ENCODE data around the gene NOS2. TPM values are rescaled to one million over a fixed set of nuclear protein-coding genes. Genes with fewer than 3 reads are reported as not detected.

NOS2 gene
- total RNA-seq, 1 donor from 2014 or later: 0.09 TPM

DNA sequence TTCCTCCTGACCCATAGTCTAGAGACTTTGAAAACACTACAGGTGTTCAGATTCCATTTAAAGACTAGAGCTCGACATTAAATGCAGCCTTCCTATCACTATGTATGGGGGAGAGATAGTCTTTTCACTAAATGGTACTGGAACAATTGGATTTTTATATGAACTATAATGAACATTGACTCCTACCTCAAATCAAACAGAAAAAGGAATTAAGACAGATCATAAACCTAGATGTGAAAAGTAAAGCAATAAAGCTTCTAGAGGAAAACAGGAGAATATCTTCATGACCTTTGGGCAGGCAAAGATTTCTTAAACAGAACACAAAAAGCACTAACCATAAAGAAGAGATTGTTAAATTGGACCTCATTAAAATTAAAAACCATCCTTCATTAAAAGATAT lies 18.8 kb upstream of the NOS2 start:
- Mint-ChIP-seq H3K4me1 (ENCODE audit: low read depth, unreplicated experiment) (peaks cover 10% of the 10 kb centered on the region), H3K36me3 (ENCODE audit: low read depth, unreplicated experiment) (peaks cover 5% of the 10 kb centered on the region), H3K4me3 (ENCODE audit: unreplicated experiment) (no peak overlapping the region), H3K27ac (ENCODE audit: unreplicated experiment) (no peak overlapping the region), H3K9me3 (ENCODE audit: unreplicated experiment) (peaks cover 16% of the 10 kb centered on the region), H3K27me3 (ENCODE audit: low read depth, unreplicated experiment) (peaks cover 5% of the 10 kb centered on the region)
- no peak for FAIRE-seq
- Histone ChIP-seq H3K79me2 (ENCODE audit: insufficient read depth, low read length) (no peaks in the 10 kb centered on the region), H3K27ac (ENCODE audit: low read depth, low read length) (no peak overlapping the region), H3K4me3 (ENCODE audit: insufficient read depth, low read depth, low read length) (no peak overlapping the region), H2AFZ (ENCODE audit: low read depth, low read length) (no peak overlapping the region), H3K4me2 (ENCODE audit: low read length) (no peak overlapping the region), H3K9ac (ENCODE audit: low read length) (no peak overlapping the region), H4K20me1 (ENCODE audit: insufficient read depth, low read length) (no peaks in the 10 kb centered on the region), H3K36me3 (ENCODE audit: insufficient read depth, low read length) (no peaks in the 10 kb centered on the region), H3K4me1 (ENCODE audit: insufficient read depth, low read length) (no peaks in the 10 kb centered on the region), H3K27me3 (ENCODE audit: insufficient read depth, low read length) (no peaks in the 10 kb centered on the region), H3K9me3 (ENCODE audit: insufficient read depth, low read depth, low read length) (no peaks in the 10 kb centered on the region)
- TF ChIP-seq, protein P1, sequence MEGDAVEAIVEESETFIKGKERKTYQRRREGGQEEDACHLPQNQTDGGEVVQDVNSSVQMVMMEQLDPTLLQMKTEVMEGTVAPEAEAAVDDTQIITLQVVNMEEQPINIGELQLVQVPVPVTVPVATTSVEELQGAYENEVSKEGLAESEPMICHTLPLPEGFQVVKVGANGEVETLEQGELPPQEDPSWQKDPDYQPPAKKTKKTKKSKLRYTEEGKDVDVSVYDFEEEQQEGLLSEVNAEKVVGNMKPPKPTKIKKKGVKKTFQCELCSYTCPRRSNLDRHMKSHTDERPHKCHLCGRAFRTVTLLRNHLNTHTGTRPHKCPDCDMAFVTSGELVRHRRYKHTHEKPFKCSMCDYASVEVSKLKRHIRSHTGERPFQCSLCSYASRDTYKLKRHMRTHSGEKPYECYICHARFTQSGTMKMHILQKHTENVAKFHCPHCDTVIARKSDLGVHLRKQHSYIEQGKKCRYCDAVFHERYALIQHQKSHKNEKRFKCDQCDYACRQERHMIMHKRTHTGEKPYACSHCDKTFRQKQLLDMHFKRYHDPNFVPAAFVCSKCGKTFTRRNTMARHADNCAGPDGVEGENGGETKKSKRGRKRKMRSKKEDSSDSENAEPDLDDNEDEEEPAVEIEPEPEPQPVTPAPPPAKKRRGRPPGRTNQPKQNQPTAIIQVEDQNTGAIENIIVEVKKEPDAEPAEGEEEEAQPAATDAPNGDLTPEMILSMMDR (IDR thresholded peaks at IDR 0.05; ENCODE audit: insufficient read depth, low read depth, low read length): no peak
- TF ChIP-seq EZH2 (IDR thresholded peaks at IDR 0.05; ENCODE audit: insufficient read depth, low read length): no peak
- no peak for DNase-seq (ENCODE audit: low read depth)

DNA sequence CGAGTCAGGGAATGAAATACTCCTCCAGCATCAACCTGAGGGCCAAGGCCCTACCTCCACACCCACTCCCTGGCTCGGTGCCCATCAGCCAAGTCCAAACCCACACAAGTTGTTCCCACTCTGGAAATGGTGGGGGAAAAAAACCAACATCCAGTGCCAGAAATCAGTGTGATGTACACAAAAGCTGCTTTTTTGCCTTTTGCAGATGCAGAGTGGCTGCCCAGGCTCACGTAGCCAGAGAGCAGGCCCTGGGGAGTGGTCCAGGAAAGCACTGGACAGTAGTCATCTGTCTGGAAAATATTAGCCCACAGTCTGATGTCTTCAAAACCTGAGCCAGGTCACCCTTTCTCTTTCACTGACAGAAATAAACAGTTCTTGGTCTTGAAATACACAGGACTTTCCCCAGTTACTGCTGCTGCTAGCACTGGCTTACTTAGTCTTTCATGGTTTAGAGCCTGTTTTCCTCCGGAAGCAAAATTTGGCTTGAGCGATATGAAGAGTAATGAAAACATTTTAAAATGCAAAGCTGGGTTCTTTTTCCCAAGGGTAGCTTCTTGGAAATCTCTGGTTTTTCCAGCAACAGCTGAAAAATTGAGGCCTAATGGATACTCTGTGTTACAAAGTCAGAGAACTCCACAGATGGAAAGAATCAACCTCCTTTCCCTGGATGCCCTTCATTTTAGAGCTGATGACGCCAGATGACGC lies 18.2 kb upstream of the NOS2 start:
- Histone ChIP-seq H3K4me2 (ENCODE audit: low read length) (no peak overlapping the region), H3K4me1 (ENCODE audit: insufficient read depth, low read length) (no peaks in the 10 kb centered on the region), H3K27ac (ENCODE audit: low read depth, low read length) (no peak overlapping the region), H2AFZ (ENCODE audit: low read depth, low read length) (no peak overlapping the region), H3K27me3 (ENCODE audit: insufficient read depth, low read length) (no peaks in the 10 kb centered on the region), H3K79me2 (ENCODE audit: insufficient read depth, low read length) (no peaks in the 10 kb centered on the region), H3K9me3 (ENCODE audit: insufficient read depth, low read depth, low read length) (no peaks in the 10 kb centered on the region), H3K4me3 (ENCODE audit: insufficient read depth, low read depth, low read length) (no peak overlapping the region), H4K20me1 (ENCODE audit: insufficient read depth, low read length) (no peaks in the 10 kb centered on the region), H3K36me3 (ENCODE audit: insufficient read depth, low read length) (no peaks in the 10 kb centered on the region), H3K9ac (ENCODE audit: low read length) (no peak overlapping the region)
- Mint-ChIP-seq H3K4me3 (ENCODE audit: unreplicated experiment) (no peak overlapping the region), H3K27me3 (ENCODE audit: low read depth, unreplicated experiment) (peaks cover 1% of the 10 kb centered on the region), H3K4me1 (ENCODE audit: low read depth, unreplicated experiment) (peaks cover 10% of the 10 kb centered on the region), H3K27ac (ENCODE audit: unreplicated experiment) (no peak overlapping the region), H3K36me3 (ENCODE audit: low read depth, unreplicated experiment) (peaks cover 5% of the 10 kb centered on the region), H3K9me3 (ENCODE audit: unreplicated experiment) (peaks cover 16% of the 10 kb centered on the region)
- FAIRE-seq: no peak
- DNase-seq (ENCODE audit: low read depth): no peak
- TF ChIP-seq, protein P1 (IDR thresholded peaks at IDR 0.05; ENCODE audit: insufficient read depth, low read depth, low read length): no peak

DNA sequence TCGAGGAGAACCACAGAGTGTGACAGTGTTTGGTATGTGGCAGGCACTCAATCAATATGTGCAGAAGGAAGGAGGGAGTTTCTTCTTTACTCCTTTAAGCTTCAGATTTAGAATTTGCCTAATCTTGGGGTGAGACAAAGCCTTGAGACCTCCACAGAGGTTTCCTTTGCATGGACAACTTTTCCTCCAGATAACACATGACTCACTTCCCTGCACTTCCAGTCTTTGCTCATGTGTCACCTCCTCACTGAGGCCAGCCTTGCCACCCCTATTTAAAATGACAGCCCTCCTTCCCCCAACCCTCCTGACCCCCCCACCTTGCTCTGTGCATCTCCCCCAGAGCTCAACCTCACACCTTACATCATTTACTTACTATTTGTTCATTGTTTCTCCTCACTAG lies 17.4 kb upstream of the NOS2 start:
- Histone ChIP-seq H3K9ac (ENCODE audit: low read length) (no peak overlapping the region), H3K4me1 (ENCODE audit: insufficient read depth, low read length) (no peaks in the 10 kb centered on the region), H3K36me3 (ENCODE audit: insufficient read depth, low read length) (no peaks in the 10 kb centered on the region), H3K4me2 (ENCODE audit: low read length) (peak overlapping the region; percentile 41), H2AFZ (ENCODE audit: low read depth, low read length) (no peak overlapping the region), H3K9me3 (ENCODE audit: insufficient read depth, low read depth, low read length) (no peaks in the 10 kb centered on the region), H3K27me3 (ENCODE audit: insufficient read depth, low read length) (no peaks in the 10 kb centered on the region), H3K4me3 (ENCODE audit: insufficient read depth, low read depth, low read length) (no peak overlapping the region), H3K27ac (ENCODE audit: low read depth, low read length) (no peak overlapping the region), H3K79me2 (ENCODE audit: insufficient read depth, low read length) (no peaks in the 10 kb centered on the region), H4K20me1 (ENCODE audit: insufficient read depth, low read length) (no peaks in the 10 kb centered on the region)
- TF ChIP-seq, protein P1 (IDR thresholded peaks at IDR 0.05; ENCODE audit: insufficient read depth, low read depth, low read length): no peak
- no peak for TF ChIP-seq EZH2 (IDR thresholded peaks at IDR 0.05; ENCODE audit: insufficient read depth, low read length)
- H3K4me3 Mint-ChIP-seq (ENCODE audit: unreplicated experiment): no peak overlapping the region
- no peaks in the 10 kb centered on the region for H3K27me3 Mint-ChIP-seq (ENCODE audit: low read depth, unreplicated experiment)
- peaks cover 5% of the 10 kb centered on the region for H3K36me3 Mint-ChIP-seq (ENCODE audit: low read depth, unreplicated experiment)
- peaks cover 10% of the 10 kb centered on the region for H3K4me1 Mint-ChIP-seq (ENCODE audit: low read depth, unreplicated experiment)
- H3K9me3 Mint-ChIP-seq (ENCODE audit: unreplicated experiment): peaks cover 14% of the 10 kb centered on the region
- peak; percentile 23 for FAIRE-seq
- no peak overlapping the region for H3K27ac Mint-ChIP-seq (ENCODE audit: unreplicated experiment)
- DNase-seq (ENCODE audit: low read depth): no peak
